Esophagus muscularis mucosa (tissue), 3 donors: ENCODE measurements around the gene PCED1A.

Source experiments
- POLR2A ChIP-seq: fragments of 450-650 bp; IDR thresholded peaks from one replicate; pipeline ENCODE4 v1.6.1; 2017; ENCODE audit warnings: antibody characterized with exemption, moderate library complexity, mild to moderate bottlenecking, low read depth
- POLR2AphosphoS5 ChIP-seq, 2 donors: sonication (generic); formaldehyde crosslinking; IDR thresholded peaks; one replicate each; pipeline ENCODE4 v1.6.1; 2017; ENCODE audit warnings: antibody characterized with exemption in 2 of 2
- TF ChIP-seq, protein P1 (sequence below), 3 experiments: fragments of 200-600 bp in 2 of 3; fragments of 450-650 bp in 1 of 3; sonication (generic) in 2 of 3; IDR thresholded peaks; one replicate each; pipeline ENCODE4 v1.5.1; 2017 to 2019; ENCODE audit warnings: antibody characterized with exemption in 3 of 3, mild to moderate bottlenecking in 2 of 3, moderate library complexity in 1 of 3

DNA sequence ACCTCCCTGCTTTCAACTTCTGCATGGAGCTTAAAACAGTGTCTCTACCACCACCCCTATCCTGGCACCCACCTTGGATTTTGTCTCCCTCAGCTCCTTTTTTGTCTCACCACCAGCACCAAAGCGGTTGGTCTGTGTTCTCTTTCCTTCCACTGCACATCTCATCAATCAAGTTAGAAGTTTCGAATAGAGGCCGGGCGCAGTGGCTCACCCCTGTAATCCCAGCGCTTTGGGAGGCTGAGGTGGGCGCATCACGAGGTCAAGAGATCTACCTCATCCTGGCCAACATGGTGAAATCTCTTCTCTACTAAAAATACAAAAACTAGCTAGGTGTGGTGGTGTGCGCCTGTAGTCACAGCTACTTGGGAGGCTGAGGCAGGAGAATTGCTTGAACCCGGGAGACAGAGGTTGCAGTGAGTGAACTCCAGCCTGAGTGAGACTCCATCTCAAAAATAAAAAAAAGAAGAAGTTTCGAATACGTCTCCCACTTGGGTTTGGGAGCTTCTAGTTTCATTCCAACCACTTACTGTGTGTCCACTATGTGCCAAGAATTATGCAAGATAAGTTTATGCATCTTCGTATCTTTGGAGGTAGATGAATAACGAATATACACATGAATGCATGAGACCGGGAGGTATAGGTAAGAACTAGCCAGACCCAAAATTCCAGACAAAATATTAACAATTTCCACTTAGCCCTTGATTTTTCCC, 5.9 kb downstream of the PCED1A start:
- TF ChIP-seq, protein P1, sequence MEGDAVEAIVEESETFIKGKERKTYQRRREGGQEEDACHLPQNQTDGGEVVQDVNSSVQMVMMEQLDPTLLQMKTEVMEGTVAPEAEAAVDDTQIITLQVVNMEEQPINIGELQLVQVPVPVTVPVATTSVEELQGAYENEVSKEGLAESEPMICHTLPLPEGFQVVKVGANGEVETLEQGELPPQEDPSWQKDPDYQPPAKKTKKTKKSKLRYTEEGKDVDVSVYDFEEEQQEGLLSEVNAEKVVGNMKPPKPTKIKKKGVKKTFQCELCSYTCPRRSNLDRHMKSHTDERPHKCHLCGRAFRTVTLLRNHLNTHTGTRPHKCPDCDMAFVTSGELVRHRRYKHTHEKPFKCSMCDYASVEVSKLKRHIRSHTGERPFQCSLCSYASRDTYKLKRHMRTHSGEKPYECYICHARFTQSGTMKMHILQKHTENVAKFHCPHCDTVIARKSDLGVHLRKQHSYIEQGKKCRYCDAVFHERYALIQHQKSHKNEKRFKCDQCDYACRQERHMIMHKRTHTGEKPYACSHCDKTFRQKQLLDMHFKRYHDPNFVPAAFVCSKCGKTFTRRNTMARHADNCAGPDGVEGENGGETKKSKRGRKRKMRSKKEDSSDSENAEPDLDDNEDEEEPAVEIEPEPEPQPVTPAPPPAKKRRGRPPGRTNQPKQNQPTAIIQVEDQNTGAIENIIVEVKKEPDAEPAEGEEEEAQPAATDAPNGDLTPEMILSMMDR (IDR thresholded peaks at IDR 0.05): no peak
- TF ChIP-seq POLR2A (no peak), POLR2AphosphoS5 (IDR thresholded peaks at IDR 0.05) (no peak)
